Left lung (tissue), 10 donors: ENCODE measurements around the gene PAF1. TPM values are rescaled to one million over a fixed set of nuclear protein-coding genes. Genes with fewer than 3 reads are reported as not detected.

Experiments used
- ATAC-seq: fragments of 200-7000 bp; cut with Tn5 transposase; one replicate; pipeline ENCODE4 v1.9.1; 2020; ENCODE audit warnings: moderate library complexity
- DNase-seq, 4 donors: peaks; one replicate each; pipeline ENCODE4 v3.0.0-alpha.2; 2013 to 2020
- H3K27ac ChIP-seq, 2 donors: fragments of 200-600 bp; sonication (generic) in 1 of 2; one replicate each; pipeline versions ENCODE4 v1.5.0 to v1.8.0; 2020 to 2021
- H3K27me3 ChIP-seq, 2 donors: fragments of 200-600 bp; sonication (generic) in 1 of 2; one replicate each; pipeline versions ENCODE4 v1.5.0 to v1.8.0; 2020 to 2021
- H3K36me3 ChIP-seq, 2 donors: fragments of 200-600 bp; sonication (generic) in 1 of 2; one replicate each; pipeline versions ENCODE4 v1.5.0 to v1.8.0; 2020 to 2021
- H3K4me1 ChIP-seq, 2 donors: fragments of 200-600 bp; one replicate each; pipeline ENCODE4 v1.8.0; 2021
- H3K4me3 ChIP-seq, 2 donors: fragments of 200-600 bp; sonication (generic) in 1 of 2; one replicate each; pipeline versions ENCODE4 v1.5.0 to v1.8.0; 2020 to 2021; ENCODE audit warnings: mild to moderate bottlenecking in 1 of 2
- H3K9me3 ChIP-seq, 2 donors: fragments of 200-600 bp; sonication (generic) in 1 of 2; one replicate each; pipeline versions ENCODE4 v1.5.0 to v1.8.0; 2020 to 2021
- intact Hi-C, 2 donors: fragments of 100-400 bp; cut with DNase I; formaldehyde crosslinking; loops; one replicate each; pipeline versions ENCODE4 v1.11.2 to v1.14.2; 2022
- polyA plus RNA-seq, 6 donors: library from polyadenylated mRNA; unstranded; fragments of 120-200 nt; gene quantifications; one replicate each; pipeline ENCODE4 v1.2.1, GENCODE V29; 2013; ENCODE audit not compliant: insufficient read length in 6 of 6
- total RNA-seq, 2 donors: library from RNA; stranded (reverse); fragmentation: NEBNext Ultra II Directional; extraction: Animal tissue kit (Norgen Biotek cat#: 25700); gene quantifications; one replicate each; pipeline ENCODE4 v1.2.1, GENCODE V29; 2021
- TF ChIP-seq, protein P1 (sequence below), 2 donors: fragments of 200-600 bp; sonication (generic) in 1 of 2; IDR thresholded peaks; one replicate each; pipeline versions ENCODE4 v1.5.0 to v1.8.0; 2021; ENCODE audit warnings: antibody characterized with exemption in 2 of 2
- donor health status: DM: no; HTN: yes; CAD: no.
- donor health status: DM: no; HTN: no; CAD: no.

PAF1 gene
- total and polyA plus RNA-seq, 8 donors: 31.0 to 70.4 (median 64.9) TPM

DNA sequence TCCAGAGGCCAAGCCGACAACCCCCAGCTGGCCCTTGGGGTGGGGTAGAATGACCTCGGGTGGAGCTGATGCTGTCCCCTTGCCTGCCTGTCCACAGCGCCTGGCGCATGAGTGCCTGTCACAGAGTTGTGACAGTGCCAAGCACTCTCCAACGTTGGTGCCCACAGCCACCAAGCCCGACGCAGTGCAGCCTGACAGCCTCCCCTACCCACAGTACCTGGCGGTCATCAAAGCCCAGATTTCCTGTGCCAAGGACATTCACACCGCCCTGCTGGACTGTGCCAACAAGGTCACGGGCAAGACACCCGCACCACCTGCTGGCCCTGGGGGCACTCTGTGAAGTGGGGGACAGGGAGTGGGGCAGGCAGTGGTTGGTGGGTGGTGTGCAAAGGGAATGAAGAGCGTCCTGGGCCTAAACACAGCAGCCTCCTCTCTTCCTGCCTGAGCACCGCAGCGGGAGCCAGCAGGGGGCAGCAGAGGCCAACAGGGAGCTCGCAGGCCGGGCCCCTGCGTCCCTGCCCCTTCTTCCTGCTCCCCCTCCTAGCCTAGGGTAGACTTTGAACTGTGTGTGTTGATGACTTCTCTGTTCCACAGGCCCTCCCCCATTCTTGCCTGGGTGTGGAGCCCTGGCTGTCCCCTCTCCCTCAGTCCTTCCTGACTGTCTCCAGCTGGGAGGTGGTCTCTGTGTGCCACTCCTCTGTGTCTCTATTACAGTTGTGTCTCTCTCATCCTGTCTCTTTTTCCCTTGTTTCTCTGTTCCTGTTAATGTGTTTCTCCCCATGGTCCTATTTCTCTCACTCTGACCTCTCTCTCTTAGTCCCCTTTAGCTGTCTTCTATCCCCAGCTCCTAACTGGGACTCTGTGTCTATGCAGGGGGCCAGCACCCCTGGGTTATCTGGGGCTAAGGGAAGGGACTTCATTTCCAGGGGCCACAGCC lies 6.7 kb upstream of the PAF1 start:
- Histone ChIP-seq H3K9me3 (no peaks in the 10 kb centered on the region), H3K36me3 (peaks cover 0 to 39% of the 10 kb centered on the region in 2 donors), H3K27me3 (no peaks in the 10 kb centered on the region), H3K4me1 (peaks cover 22 to 61% of the 10 kb centered on the region in 2 donors), H3K4me3 (peak overlapping the region in 1 of 2 donors; percentile 34), H3K27ac (peak overlapping the region; percentile 84 to 99)
- ATAC-seq (peak; percentile 84), DNase-seq (peak; percentile 71 to 99 (median 90))
- TF ChIP-seq, protein P1, sequence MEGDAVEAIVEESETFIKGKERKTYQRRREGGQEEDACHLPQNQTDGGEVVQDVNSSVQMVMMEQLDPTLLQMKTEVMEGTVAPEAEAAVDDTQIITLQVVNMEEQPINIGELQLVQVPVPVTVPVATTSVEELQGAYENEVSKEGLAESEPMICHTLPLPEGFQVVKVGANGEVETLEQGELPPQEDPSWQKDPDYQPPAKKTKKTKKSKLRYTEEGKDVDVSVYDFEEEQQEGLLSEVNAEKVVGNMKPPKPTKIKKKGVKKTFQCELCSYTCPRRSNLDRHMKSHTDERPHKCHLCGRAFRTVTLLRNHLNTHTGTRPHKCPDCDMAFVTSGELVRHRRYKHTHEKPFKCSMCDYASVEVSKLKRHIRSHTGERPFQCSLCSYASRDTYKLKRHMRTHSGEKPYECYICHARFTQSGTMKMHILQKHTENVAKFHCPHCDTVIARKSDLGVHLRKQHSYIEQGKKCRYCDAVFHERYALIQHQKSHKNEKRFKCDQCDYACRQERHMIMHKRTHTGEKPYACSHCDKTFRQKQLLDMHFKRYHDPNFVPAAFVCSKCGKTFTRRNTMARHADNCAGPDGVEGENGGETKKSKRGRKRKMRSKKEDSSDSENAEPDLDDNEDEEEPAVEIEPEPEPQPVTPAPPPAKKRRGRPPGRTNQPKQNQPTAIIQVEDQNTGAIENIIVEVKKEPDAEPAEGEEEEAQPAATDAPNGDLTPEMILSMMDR (IDR thresholded peaks at IDR 0.05): peak; percentile 98
- intact Hi-C loops: no loop called here

DNA sequence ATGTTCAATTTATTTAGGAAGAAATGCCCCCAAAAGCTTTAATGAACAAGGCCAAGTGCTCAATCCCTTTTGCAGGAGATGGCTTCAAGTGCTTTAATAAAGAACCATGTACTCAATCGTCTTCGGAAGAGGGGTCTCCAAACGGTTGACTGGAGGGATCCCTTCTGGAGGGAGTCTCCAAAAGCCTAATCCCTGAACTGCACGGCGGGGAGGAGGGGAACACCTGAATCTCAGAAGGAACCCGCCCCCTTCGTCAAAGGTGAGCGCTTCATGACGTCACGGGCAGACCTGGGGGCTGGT lies 505 bp downstream of the PAF1 start:
- Histone ChIP-seq H3K4me3 (peak overlapping the region; percentile 97 to 98), H3K4me1 (peaks cover 5 to 27% of the 10 kb centered on the region in 2 donors), H3K36me3 (peaks cover 0 to 62% of the 10 kb centered on the region in 2 donors), H3K27ac (peak overlapping the region; percentile 93 to 97), H3K9me3 (no peaks in the 10 kb centered on the region), H3K27me3 (no peaks in the 10 kb centered on the region)
- ATAC-seq (no peak), DNase-seq (no peak)
- TF ChIP-seq, protein P1 (IDR thresholded peaks at IDR 0.05): no peak
- intact Hi-C loops: no loop called here

- TF ChIP-seq, protein P1 (IDR thresholded peaks at IDR 0.05): no peak
- Histone ChIP-seq H3K4me1 (peaks cover 5 to 27% of the 10 kb centered on the region in 2 donors), H3K4me3 (peak overlapping the region; percentile 97 to 98), H3K36me3 (peaks cover 0 to 62% of the 10 kb centered on the region in 2 donors), H3K27me3 (no peaks in the 10 kb centered on the region), H3K27ac (peak overlapping the region in 1 of 2 donors; percentile 97), H3K9me3 (no peaks in the 10 kb centered on the region)
- no peak for ATAC-seq
- intact Hi-C loops: no loop called here
- DNase-seq: no peak
These were observed 1.1 kb downstream of the PAF1 start for GRCh38 chr19:39389631-39390414.

DNA sequence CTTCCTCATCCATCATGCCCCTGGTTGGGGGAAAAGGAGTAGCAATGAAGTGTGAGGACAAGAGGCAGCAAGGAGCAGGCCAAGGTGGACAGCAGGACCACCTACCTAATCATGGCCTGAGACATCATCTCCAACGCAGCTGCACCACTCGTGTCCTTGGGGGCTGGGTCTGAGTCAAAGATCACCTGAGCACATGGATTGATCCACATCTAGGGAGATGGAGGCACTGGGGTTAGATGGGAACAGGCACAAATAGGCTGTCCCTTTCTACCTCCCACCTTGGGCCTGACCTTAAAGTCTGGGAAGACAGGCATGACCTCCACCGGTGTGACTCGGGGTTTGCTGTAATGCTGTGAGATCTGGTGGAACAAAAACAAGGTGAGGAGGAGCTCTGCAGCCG lies 2.2 kb downstream of the PAF1 start:
- Histone ChIP-seq H3K27ac (no peak overlapping the region), H3K4me1 (peaks cover 5 to 27% of the 10 kb centered on the region in 2 donors), H3K9me3 (no peaks in the 10 kb centered on the region), H3K27me3 (no peaks in the 10 kb centered on the region), H3K4me3 (no peak overlapping the region), H3K36me3 (peaks cover 0 to 62% of the 10 kb centered on the region in 2 donors)
- ATAC-seq: no peak
- TF ChIP-seq, protein P1 (IDR thresholded peaks at IDR 0.05): no peak
- intact Hi-C loops: no loop called here
- no peak for DNase-seq

- no peaks in the 10 kb centered on the region for H3K27me3 ChIP-seq
- no peak overlapping the region for H3K27ac ChIP-seq
- H3K36me3 ChIP-seq: peaks cover 0 to 79% of the 10 kb centered on the region in 2 donors
- H3K4me1 ChIP-seq: peaks cover 0 to 14% of the 10 kb centered on the region in 2 donors
- no peak for ATAC-seq
- H3K9me3 ChIP-seq: no peaks in the 10 kb centered on the region
- TF ChIP-seq, protein P1 (IDR thresholded peaks at IDR 0.05): no peak
- intact Hi-C loops: no loop called here
- no peak for DNase-seq
- H3K4me3 ChIP-seq: no peak overlapping the region
These were observed 4.3 kb downstream of the PAF1 start for GRCh38 chr19:39386557-39386956.
